AG09319 (cell line): ENCODE measurements around the gene RAPGEF6.
"Not testable (repeated sequence)": the region's sequence is repeated elsewhere in the genome, so short reads cannot be mapped to it uniquely, and the experiment has no call there.

ENCODE experiments used
- DNase-seq: peaks from one replicate; pipeline ENCODE4 v3.0.0-alpha.2; 2010; ENCODE audit warnings: low read depth; ENCODE audit errors: extremely low read depth
- CTCF ChIP-seq: IDR thresholded peaks from 2 replicates; pipeline ENCODE4 v1.5.1; 2011; ENCODE audit warnings: low read depth, mild to moderate bottlenecking, inconsistent platforms, low read length, moderate library complexity

RAPGEF6 gene

DNA sequence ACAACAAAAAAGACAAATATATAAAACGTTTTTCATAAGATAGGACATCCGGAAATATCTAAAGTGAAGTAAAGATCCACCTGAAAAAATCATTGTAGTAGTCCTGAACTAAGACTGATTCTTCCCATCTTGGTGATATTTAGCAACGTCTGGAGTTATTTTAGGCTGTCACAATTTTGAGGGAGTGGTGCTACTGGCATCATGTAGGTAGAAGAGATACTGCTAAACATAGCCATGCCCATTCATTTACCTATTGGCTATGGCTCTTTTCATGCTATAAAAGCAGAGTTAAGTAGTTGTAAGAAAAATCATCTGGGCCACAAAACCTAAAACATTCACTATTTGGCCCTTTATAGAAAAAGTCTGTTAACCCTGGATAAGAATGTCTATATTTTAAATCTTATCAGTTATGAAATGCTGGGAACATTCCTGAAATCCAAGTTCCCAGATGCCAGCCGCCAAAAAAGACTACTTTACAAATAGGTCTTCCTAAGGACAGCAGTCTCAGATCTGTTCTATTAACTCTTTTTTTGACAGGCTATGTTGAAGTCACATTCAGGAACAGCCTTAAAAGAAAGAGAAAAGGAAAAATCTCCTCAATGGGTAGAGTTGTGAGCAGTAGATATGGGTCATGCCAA is 27.0 kb downstream of the RAPGEF6 start:
- no peak for TF ChIP-seq CTCF

DNA sequence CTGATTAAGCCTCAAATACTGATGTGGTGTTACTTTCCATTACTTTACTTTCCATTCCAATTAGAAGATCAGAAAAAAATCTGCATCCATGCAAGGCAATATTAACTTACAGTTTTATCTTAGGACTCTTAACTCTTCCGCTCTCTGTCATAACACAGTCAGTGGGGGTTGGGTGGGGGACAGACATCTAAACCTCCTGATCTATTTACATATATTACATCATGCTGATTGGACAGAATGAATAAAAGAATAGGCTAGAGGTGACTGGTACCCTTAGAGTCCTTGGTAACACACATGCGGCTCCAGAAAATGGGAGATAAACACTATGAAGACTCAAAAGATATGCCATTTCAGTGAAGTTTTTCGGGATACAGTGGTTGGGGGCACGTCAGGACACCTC is 27.6 kb downstream of the RAPGEF6 start:
- no peak for TF ChIP-seq CTCF
- DNase-seq = no peak

More for the DNA sequence above, 27.0 kb downstream of the RAPGEF6 start:
- no peak for DNase-seq

DNA sequence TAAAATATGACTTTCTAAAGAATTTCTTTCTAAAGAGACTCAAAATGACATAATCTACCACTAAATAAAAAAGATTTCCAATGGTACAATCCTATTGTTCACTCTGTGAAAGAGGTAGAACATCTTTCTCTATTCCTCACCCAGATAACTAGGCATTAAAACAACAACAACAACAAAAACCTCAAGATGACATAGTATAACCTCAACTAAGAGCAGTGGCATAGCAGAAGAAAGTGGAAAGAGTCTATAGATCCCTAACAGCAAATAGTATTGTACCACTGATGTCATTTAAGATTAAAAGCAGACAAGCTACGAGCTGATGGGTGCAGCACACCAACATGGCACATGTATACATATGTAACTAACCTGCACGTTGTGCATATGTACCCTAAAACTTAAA is 29.9 kb downstream of the RAPGEF6 start:
- no peak for DNase-seq
- no peak for TF ChIP-seq CTCF

- TF ChIP-seq CTCF = no peak
- no peak for DNase-seq
These were observed 39.7 kb downstream of the RAPGEF6 start for GRCh38 chr5:131595088-131596033.

GRCh38 chr5:131593921-131594320 is 41.1 kb downstream of the RAPGEF6 start:
- no peak for DNase-seq
- no peak for TF ChIP-seq CTCF

DNA sequence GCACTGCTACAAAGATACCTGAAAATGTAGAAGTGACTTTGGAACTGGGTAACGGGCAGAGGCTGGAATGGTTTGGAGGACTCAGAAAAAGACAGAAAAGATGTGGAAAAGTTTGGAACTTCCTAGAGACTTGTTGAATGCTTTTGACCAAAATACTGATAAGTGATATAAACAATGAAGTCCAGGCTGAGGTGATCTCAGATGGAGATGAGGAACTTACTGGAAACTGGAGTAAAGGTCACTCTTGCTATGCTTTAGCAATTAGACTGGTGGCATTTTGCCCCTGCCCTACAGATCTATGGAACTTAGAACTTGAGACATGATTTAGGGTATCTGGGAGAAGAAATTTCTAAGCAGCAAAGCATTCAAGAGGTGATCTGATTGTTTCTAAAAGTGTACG is 41.6 kb downstream of the RAPGEF6 start:
- DNase-seq = not testable (repeated sequence)

DNA sequence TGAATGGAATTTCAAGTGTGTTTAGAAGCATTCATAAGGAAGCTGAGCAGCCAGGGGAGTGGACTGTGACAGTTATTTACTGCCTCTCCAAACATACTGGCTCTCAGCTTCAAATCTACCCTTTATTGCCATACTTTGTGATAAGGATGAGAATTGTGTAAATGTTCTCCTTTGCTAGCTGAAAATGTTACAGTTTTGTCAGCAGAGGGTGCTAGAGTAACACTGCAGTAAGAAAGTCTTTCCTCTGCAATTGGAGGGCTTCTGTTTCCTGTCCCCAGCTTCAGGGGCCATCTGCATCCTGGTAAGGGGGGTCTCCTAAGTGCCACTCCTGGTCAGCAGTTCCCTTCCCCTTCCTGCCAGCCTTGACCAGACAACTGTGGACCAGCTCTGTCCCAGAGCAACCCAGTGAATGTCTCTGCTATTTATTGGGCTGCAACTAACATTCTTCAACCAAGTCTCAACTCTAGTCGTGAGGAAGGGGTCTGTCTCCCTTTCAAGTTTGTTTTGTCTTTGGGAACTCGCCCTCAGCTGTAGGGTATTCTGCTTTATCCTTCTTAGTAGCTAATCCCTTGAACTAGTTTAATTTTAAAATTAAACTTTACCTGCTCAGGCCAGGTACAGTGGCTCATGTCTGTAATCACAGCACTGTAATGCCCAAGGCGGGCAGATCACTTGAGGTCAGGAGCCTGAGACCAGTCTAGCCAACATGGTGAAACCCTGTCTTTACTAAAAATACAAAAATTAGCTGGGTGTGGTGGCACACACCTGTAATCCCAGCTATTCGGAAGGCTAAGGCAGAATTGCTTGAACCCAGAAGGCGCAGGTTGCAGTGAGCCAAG is 45.3 kb downstream of the RAPGEF6 start:
- peak; percentile 92 for TF ChIP-seq CTCF
- DNase-seq = peak; percentile 28
